Retina (tissue), 1 donor: ENCODE results near the gene KCNJ6.
"Not testable (repeated sequence)": the region's sequence is repeated elsewhere in the genome, so short reads cannot be mapped to it uniquely, and the experiment has no call there.

Source experiments
- DNase-seq: peaks from one replicate; pipeline ENCODE4 v3.0.0-alpha.2; 2016

KCNJ6 gene

GRCh38 chr21:37670883-37671282, 245.4 kb downstream of the KCNJ6 start:
- no peak for DNase-seq

GRCh38 chr21:37669249-37669648, 247.0 kb downstream of the KCNJ6 start:
- no peak for DNase-seq

GRCh38 chr21:37668462-37669239, 247.6 kb downstream of the KCNJ6 start:
- no peak for DNase-seq

- DNase-seq = no peak
Observed at GRCh38 chr21:37667380-37667779, 248.9 kb downstream of the KCNJ6 start.

- DNase-seq = no peak
Observed at GRCh38 chr21:37665230-37666024, 250.8 kb downstream of the KCNJ6 start.

GRCh38 chr21:37662227-37662626, 254.0 kb downstream of the KCNJ6 start:
- not testable (repeated sequence) for DNase-seq

GRCh38 chr21:37660709-37661108, 255.5 kb downstream of the KCNJ6 start:
- no peak for DNase-seq

- DNase-seq = no peak
Observed at GRCh38 chr21:37659874-37660273, 256.4 kb downstream of the KCNJ6 start.

- no peak for DNase-seq
Observed at GRCh38 chr21:37658817-37659458, 257.3 kb downstream of the KCNJ6 start.

- no peak for DNase-seq
Observed at GRCh38 chr21:37658121-37658816, 258.0 kb downstream of the KCNJ6 start.

GRCh38 chr21:37656899-37657298, 259.4 kb downstream of the KCNJ6 start:
- DNase-seq = no peak

GRCh38 chr21:37655611-37656300, 260.5 kb downstream of the KCNJ6 start:
- no peak for DNase-seq

GRCh38 chr21:37654596-37654995, 261.7 kb downstream of the KCNJ6 start:
- no peak for DNase-seq

- no peak for DNase-seq
Observed at GRCh38 chr21:37653201-37653600, 263.1 kb downstream of the KCNJ6 start.

GRCh38 chr21:37647781-37648180, 268.5 kb downstream of the KCNJ6 start:
- no peak for DNase-seq

- not testable (repeated sequence) for DNase-seq
Observed at GRCh38 chr21:37646761-37647160, 269.5 kb downstream of the KCNJ6 start.

- DNase-seq = no peak
Observed at GRCh38 chr21:37645848-37646247, 270.4 kb downstream of the KCNJ6 start.

GRCh38 chr21:37644636-37645035, 271.6 kb downstream of the KCNJ6 start:
- DNase-seq = no peak

GRCh38 chr21:37643862-37644261, 272.4 kb downstream of the KCNJ6 start:
- not testable (repeated sequence) for DNase-seq

GRCh38 chr21:37642493-37642892, 273.8 kb downstream of the KCNJ6 start:
- no peak for DNase-seq

- DNase-seq = no peak
Observed at GRCh38 chr21:37639756-37640155, 276.5 kb downstream of the KCNJ6 start.

- no peak for DNase-seq
Observed at GRCh38 chr21:37636152-37636860, 280.0 kb downstream of the KCNJ6 start.
